HepG2 (cell line): ENCODE data around the gene LRP10. TPM values are rescaled to one million over a fixed set of nuclear protein-coding genes. Genes with fewer than 3 reads are reported as not detected.

Experiments used
- CHCHD3 ChIP-seq: sonication (generic); formaldehyde crosslinking; IDR thresholded peaks from 2 replicates; pipeline ENCODE4 v1.8.0; 2022; ENCODE audit warnings: mild to moderate bottlenecking, missing genetic modification reagents, moderate library complexity
- SAP130 ChIP-seq: IDR thresholded peaks from 2 replicates; pipeline ENCODE4 v1.6.1; 2016; ENCODE audit warnings: low read depth
- SPEN ChIP-seq: sonication (generic); formaldehyde crosslinking; IDR thresholded peaks from 2 replicates; pipeline ENCODE4 v1.5.1; 2020; ENCODE audit warnings: low read depth, mild to moderate bottlenecking, missing genetic modification reagents
- ZNF253 ChIP-seq: sonication (generic); formaldehyde crosslinking; IDR thresholded peaks from 2 replicates; pipeline ENCODE4 v1.8.0; 2022; ENCODE audit warnings: mild to moderate bottlenecking, missing genetic modification reagents, borderline replicate concordance
- ZNF430 ChIP-seq: sonication (generic); formaldehyde crosslinking; IDR thresholded peaks from 2 replicates; pipeline ENCODE4 v1.9.0; 2021; ENCODE audit warnings: mild to moderate bottlenecking, missing genetic modification reagents
- ZNF556 ChIP-seq: sonication (generic); formaldehyde crosslinking; IDR thresholded peaks from 2 replicates; pipeline ENCODE4 v1.4.0; 2020; ENCODE audit warnings: mild to moderate bottlenecking, missing genetic modification reagents, borderline replicate concordance
- ZNF703 ChIP-seq: sonication (generic); formaldehyde crosslinking; IDR thresholded peaks from 2 replicates; pipeline ENCODE4 v1.5.1; 2020; ENCODE audit warnings: missing genetic modification reagents, mild to moderate bottlenecking, moderate library complexity, borderline replicate concordance
- ZNF747 ChIP-seq: sonication (generic); formaldehyde crosslinking; IDR thresholded peaks from 2 replicates; pipeline ENCODE4 v1.8.1; 2023; ENCODE audit warnings: missing genetic modification reagents, mild to moderate bottlenecking, borderline replicate concordance
- polyA plus RNA-seq, 8 experiments: library from polyadenylated mRNA; depleted of rRNA in 3 of 8; stranded (reverse) in 7 of 8; unstranded in 1 of 8; fragments of >200 nt; fragmentation: Illumina TruSeq in 4 of 8; extraction: Trizol in 4 of 8; gene quantifications; 2 replicates each; pipeline versions ENCODE4 v1.2.1 to v1.2.3, GENCODE V29; 2011 to 2016; ENCODE audit warnings: low read depth in 4 of 8, missing spikeins in 1 of 8, mixed read lengths in 1 of 8; ENCODE audit not compliant: insufficient read depth in 1 of 8
- total RNA-seq, 5 experiments: library from RNA; depleted of rRNA; stranded (reverse); fragments of >200 nt; fragmentation: Illumina TruSeq; extraction: Trizol; gene quantifications; 2 replicates each; pipeline ENCODE4 v1.2.3, GENCODE V29; 2016; ENCODE audit warnings: low read depth in 1 of 5
- TF ChIP-seq, protein P1 (sequence below): sonication (generic); formaldehyde crosslinking; IDR thresholded peaks from 2 replicates; pipeline ENCODE4; 2020; ENCODE audit warnings: missing genetic modification reagents, mild to moderate bottlenecking, borderline replicate concordance
- TF ChIP-seq, protein P2 (sequence below): sonication (generic); formaldehyde crosslinking; IDR thresholded peaks from 2 replicates; pipeline ENCODE4 v1.4.0; 2020; ENCODE audit warnings: missing genetic modification reagents

The LRP10 gene
- total and polyA plus RNA-seq, 2 of the 13 experiments (the other 11 are each of a cell fraction or from before 2014, with no cell fraction given): 16.9 to 45.2 TPM

GRCh38 chr14:22883173-22883976 lies 11.8 kb downstream of the LRP10 start, which contains the start of gene REM2 (continued):
- TF ChIP-seq, protein P1, sequence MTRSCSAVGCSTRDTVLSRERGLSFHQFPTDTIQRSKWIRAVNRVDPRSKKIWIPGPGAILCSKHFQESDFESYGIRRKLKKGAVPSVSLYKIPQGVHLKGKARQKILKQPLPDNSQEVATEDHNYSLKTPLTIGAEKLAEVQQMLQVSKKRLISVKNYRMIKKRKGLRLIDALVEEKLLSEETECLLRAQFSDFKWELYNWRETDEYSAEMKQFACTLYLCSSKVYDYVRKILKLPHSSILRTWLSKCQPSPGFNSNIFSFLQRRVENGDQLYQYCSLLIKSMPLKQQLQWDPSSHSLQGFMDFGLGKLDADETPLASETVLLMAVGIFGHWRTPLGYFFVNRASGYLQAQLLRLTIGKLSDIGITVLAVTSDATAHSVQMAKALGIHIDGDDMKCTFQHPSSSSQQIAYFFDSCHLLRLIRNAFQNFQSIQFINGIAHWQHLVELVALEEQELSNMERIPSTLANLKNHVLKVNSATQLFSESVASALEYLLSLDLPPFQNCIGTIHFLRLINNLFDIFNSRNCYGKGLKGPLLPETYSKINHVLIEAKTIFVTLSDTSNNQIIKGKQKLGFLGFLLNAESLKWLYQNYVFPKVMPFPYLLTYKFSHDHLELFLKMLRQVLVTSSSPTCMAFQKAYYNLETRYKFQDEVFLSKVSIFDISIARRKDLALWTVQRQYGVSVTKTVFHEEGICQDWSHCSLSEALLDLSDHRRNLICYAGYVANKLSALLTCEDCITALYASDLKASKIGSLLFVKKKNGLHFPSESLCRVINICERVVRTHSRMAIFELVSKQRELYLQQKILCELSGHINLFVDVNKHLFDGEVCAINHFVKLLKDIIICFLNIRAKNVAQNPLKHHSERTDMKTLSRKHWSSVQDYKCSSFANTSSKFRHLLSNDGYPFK: no peak
- TF ChIP-seq SAP130 (CRISPR knock-in tag): no peak
- 0 out of 2 replicates have a peak, but pooled peaks have one; percentile 32 for TF ChIP-seq ZNF253 (CRISPR knock-in tag)
- 0 out of 2 replicates have a peak, but pooled peaks have one; percentile 22 for TF ChIP-seq SPEN (CRISPR knock-in tag)
- TF ChIP-seq ZNF703 (CRISPR knock-in tag): no peak
- no peak for TF ChIP-seq ZNF430
- TF ChIP-seq ZNF556 (CRISPR knock-in tag): 0 out of 2 replicates have a peak, but pooled peaks have one; percentile 47
- 0 out of 2 replicates have a peak, but pooled peaks have one; percentile 37 for TF ChIP-seq CHCHD3 (CRISPR knock-in tag)
- TF ChIP-seq, protein P2, sequence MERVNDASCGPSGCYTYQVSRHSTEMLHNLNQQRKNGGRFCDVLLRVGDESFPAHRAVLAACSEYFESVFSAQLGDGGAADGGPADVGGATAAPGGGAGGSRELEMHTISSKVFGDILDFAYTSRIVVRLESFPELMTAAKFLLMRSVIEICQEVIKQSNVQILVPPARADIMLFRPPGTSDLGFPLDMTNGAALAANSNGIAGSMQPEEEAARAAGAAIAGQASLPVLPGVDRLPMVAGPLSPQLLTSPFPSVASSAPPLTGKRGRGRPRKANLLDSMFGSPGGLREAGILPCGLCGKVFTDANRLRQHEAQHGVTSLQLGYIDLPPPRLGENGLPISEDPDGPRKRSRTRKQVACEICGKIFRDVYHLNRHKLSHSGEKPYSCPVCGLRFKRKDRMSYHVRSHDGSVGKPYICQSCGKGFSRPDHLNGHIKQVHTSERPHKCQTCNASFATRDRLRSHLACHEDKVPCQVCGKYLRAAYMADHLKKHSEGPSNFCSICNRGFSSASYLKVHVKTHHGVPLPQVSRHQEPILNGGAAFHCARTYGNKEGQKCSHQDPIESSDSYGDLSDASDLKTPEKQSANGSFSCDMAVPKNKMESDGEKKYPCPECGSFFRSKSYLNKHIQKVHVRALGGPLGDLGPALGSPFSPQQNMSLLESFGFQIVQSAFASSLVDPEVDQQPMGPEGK (CRISPR knock-in tag): 0 out of 2 replicates have a peak, but pooled peaks have one; percentile 15
- no peak for TF ChIP-seq ZNF747 (CRISPR knock-in tag)
